Neural progenitor cell (in vitro differentiated cells): Measurements from ENCODE around the gene PRX.

ENCODE experiments used
- EZH2 ChIP-seq: fragments of 200-600 bp; sonication (generic); IDR thresholded peaks from 2 replicates; pipeline ENCODE4 v1.6.1; 2017; ENCODE audit warnings: antibody characterized with exemption, mild to moderate bottlenecking, moderate library complexity
- TF ChIP-seq, protein P1 (sequence below): fragments of 200-600 bp; sonication (generic); IDR thresholded peaks from 2 replicates; pipeline ENCODE4 v1.5.1; 2017; ENCODE audit warnings: antibody characterized with exemption, mild to moderate bottlenecking

DNA sequence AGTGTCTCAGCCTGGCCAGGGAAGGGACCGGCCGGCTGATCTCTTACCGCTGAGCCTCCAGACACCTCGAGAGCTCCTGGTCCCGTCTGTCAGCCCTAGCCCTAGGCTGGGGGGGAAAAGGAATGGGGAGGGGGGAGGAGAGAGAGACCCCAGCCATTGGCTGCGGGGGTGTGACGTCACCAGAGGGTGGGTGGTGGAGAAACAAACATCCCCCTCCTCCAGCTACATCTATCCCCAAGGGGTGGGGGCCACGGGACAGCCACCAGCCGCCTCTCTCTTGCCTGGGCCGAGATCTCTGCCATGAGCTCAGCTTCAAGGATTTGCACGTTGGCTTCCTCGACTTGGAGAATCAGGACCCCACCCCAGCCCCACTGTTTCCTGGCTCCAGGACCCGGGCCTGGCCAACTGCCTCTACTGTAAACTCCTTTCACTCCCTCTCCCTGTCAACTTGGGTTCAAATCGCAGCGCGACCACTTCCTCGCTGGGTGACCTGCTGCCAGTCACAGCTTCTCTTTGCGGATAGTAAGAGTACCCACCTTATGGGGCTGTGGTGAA is at the start of gene PRX:
- TF ChIP-seq, protein P1, sequence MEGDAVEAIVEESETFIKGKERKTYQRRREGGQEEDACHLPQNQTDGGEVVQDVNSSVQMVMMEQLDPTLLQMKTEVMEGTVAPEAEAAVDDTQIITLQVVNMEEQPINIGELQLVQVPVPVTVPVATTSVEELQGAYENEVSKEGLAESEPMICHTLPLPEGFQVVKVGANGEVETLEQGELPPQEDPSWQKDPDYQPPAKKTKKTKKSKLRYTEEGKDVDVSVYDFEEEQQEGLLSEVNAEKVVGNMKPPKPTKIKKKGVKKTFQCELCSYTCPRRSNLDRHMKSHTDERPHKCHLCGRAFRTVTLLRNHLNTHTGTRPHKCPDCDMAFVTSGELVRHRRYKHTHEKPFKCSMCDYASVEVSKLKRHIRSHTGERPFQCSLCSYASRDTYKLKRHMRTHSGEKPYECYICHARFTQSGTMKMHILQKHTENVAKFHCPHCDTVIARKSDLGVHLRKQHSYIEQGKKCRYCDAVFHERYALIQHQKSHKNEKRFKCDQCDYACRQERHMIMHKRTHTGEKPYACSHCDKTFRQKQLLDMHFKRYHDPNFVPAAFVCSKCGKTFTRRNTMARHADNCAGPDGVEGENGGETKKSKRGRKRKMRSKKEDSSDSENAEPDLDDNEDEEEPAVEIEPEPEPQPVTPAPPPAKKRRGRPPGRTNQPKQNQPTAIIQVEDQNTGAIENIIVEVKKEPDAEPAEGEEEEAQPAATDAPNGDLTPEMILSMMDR = no peak
- no peak for TF ChIP-seq EZH2
